ENCODE data around the gene HOXB2.
A peak's percentile ranks its signal among the peaks of the same experiment; 100 is the strongest.
"Not testable (repeated sequence)": the region's sequence is repeated elsewhere in the genome, so short reads cannot be mapped to it uniquely, and the experiment has no call there.

The HOXB2 gene

GRCh38 chr17:48535793-48536559 is 8.9 kb downstream of the HOXB2 start:
- H3K79me2 ChIP-seq (ENCODE audit: control insufficient read depth, insufficient read depth, low read length, poor library complexity); H3K9ac ChIP-seq (ENCODE audit: low read length); H2AFZ ChIP-seq (ENCODE audit: insufficient read depth, low read length, poor library complexity); H3K14ac ChIP-seq (ENCODE audit: low read length); H3K27ac ChIP-seq (ENCODE audit: low read depth, low read length); H3K23ac ChIP-seq (ENCODE audit: low read length); H2AK5ac ChIP-seq (ENCODE audit: low read length); H3K4me1 ChIP-seq (ENCODE audit: control insufficient read depth in 1 of 2, insufficient read depth in 2 of 2, low read length in 2 of 2); H3K9me3 ChIP-seq (ENCODE audit: insufficient read depth, low read depth, low read length); H3K27me3 ChIP-seq (ENCODE audit: insufficient read depth, low read length); H3K4me3 ChIP-seq (ENCODE audit: low read depth, low read length); H4K91ac ChIP-seq (ENCODE audit: low read depth, low read length); H4K12ac ChIP-seq (ENCODE audit: low read depth, low read length); H3K18ac ChIP-seq (ENCODE audit: low read length); H3K79me1 ChIP-seq (ENCODE audit: low read length); H2BK5ac ChIP-seq (ENCODE audit: low read depth, low read length, poor library complexity); H2BK120ac ChIP-seq (ENCODE audit: insufficient read depth, low read length, poor library complexity); H3K4ac ChIP-seq (ENCODE audit: low read depth, low read length); H3K36me3 ChIP-seq (ENCODE audit: control insufficient read depth in 1 of 2, insufficient read depth in 2 of 2, low read length in 2 of 2); DNase-seq; H4K8ac ChIP-seq (ENCODE audit: low read depth, low read length); H3K4me2 ChIP-seq (ENCODE audit: low read length): not testable (repeated sequence)
- no CpG with 5 or more reads among the region's 9 CpGs for WGBS (ENCODE audit: extremely low coverage, insufficient coverage, insufficient read length)
- H2BK12ac ChIP-seq (ENCODE audit: low read length) = peak overlapping the region; percentile 43

GRCh38 chr17:48532261-48532660 is 12.6 kb downstream of the HOXB2 start:
- H2BK5ac ChIP-seq (ENCODE audit: low read depth, low read length, poor library complexity) = no peak overlapping the region
- H4K12ac ChIP-seq (ENCODE audit: low read depth, low read length) = no peak overlapping the region
- H3K79me2 ChIP-seq (ENCODE audit: control insufficient read depth, insufficient read depth, low read length, poor library complexity) = no peaks in the 10 kb centered on the region
- no peaks in the 10 kb centered on the region for H3K36me3 ChIP-seq (ENCODE audit: control insufficient read depth in 1 of 2, insufficient read depth in 2 of 2, low read length in 2 of 2)
- no peak overlapping the region for H3K14ac ChIP-seq (ENCODE audit: low read length)
- H3K23ac ChIP-seq (ENCODE audit: low read length) = no peak overlapping the region
- H2AK5ac ChIP-seq (ENCODE audit: low read length) = no peak overlapping the region
- peak overlapping the region; percentile 14 for H2BK120ac ChIP-seq (ENCODE audit: insufficient read depth, low read length, poor library complexity)
- no peak overlapping the region for H3K4ac ChIP-seq (ENCODE audit: low read depth, low read length)
- no peaks in the 10 kb centered on the region for H3K27me3 ChIP-seq (ENCODE audit: insufficient read depth, low read length)
- no peak overlapping the region for H2AFZ ChIP-seq (ENCODE audit: insufficient read depth, low read length, poor library complexity)
- no peak overlapping the region for H3K18ac ChIP-seq (ENCODE audit: low read length)
- H3K4me3 ChIP-seq (ENCODE audit: low read depth, low read length) = no peak overlapping the region
- H3K79me1 ChIP-seq (ENCODE audit: low read length) = peaks cover 25% of the 10 kb centered on the region
- H2BK12ac ChIP-seq (ENCODE audit: low read length) = peak overlapping the region; percentile 54
- no CpG with 5 or more reads among the region's 8 CpGs for WGBS (ENCODE audit: extremely low coverage, insufficient coverage, insufficient read length)
- H4K91ac ChIP-seq (ENCODE audit: low read depth, low read length) = no peak overlapping the region
- H3K27ac ChIP-seq (ENCODE audit: low read depth, low read length) = no peak overlapping the region
- H3K4me1 ChIP-seq (ENCODE audit: control insufficient read depth in 1 of 2, insufficient read depth in 2 of 2, low read length in 2 of 2) = peaks cover 25 to 31% of the 10 kb centered on the region in 2 experiments
- H3K4me2 ChIP-seq (ENCODE audit: low read length) = no peak overlapping the region
- no peak for DNase-seq
- H4K8ac ChIP-seq (ENCODE audit: low read depth, low read length) = no peak overlapping the region
- H3K9ac ChIP-seq (ENCODE audit: low read length) = no peak overlapping the region
- H3K9me3 ChIP-seq (ENCODE audit: insufficient read depth, low read depth, low read length) = no peaks in the 10 kb centered on the region

- Histone ChIP-seq H3K79me1 (ENCODE audit: low read length) (peaks cover 30% of the 10 kb centered on the region), H3K79me2 (ENCODE audit: control insufficient read depth, insufficient read depth, low read length, poor library complexity) (no peaks in the 10 kb centered on the region), H3K4me1 (ENCODE audit: control insufficient read depth in 1 of 2, insufficient read depth in 2 of 2, low read length in 2 of 2) (peaks cover 28 to 36% of the 10 kb centered on the region in 2 experiments), H3K9ac (ENCODE audit: low read length) (no peak within 1 kb of the TSS), H2BK120ac (ENCODE audit: insufficient read depth, low read length, poor library complexity) (peak within 1 kb of the TSS; percentile 87), H4K8ac (ENCODE audit: low read depth, low read length) (peak within 1 kb of the TSS; percentile 5), H4K12ac (ENCODE audit: low read depth, low read length) (no peak within 1 kb of the TSS), H2BK12ac (ENCODE audit: low read length) (peak within 1 kb of the TSS; percentile 81), H3K4me2 (ENCODE audit: low read length) (no peak within 1 kb of the TSS), H3K14ac (ENCODE audit: low read length) (peak within 1 kb of the TSS; percentile 17), H3K4ac (ENCODE audit: low read depth, low read length) (no peak within 1 kb of the TSS), H3K4me3 (ENCODE audit: low read depth, low read length) (no peak within 1 kb of the TSS), H2AK5ac (ENCODE audit: low read length) (peak within 1 kb of the TSS; percentile 70), H3K23ac (ENCODE audit: low read length) (no peak within 1 kb of the TSS), H3K9me3 (ENCODE audit: insufficient read depth, low read depth, low read length) (no peaks in the 10 kb centered on the region), H4K91ac (ENCODE audit: low read depth, low read length) (peak within 1 kb of the TSS; percentile 90), H3K36me3 (ENCODE audit: control insufficient read depth in 1 of 2, insufficient read depth in 2 of 2, low read length in 2 of 2) (no peaks in the 10 kb centered on the region), H2BK5ac (ENCODE audit: low read depth, low read length, poor library complexity) (peak within 1 kb of the TSS; percentile 55), H3K18ac (ENCODE audit: low read length) (peak within 1 kb of the TSS; percentile 67), H2AFZ (ENCODE audit: insufficient read depth, low read length, poor library complexity) (no peak within 1 kb of the TSS), H3K27me3 (ENCODE audit: insufficient read depth, low read length) (no peaks in the 10 kb centered on the region), H3K27ac (ENCODE audit: low read depth, low read length) (peak within 1 kb of the TSS; percentile 79)
- WGBS (ENCODE audit: extremely low coverage, insufficient coverage, insufficient read length) = no CpG with 5 or more reads among the region's 15 CpGs
- DNase-seq = no peak
Observed at GRCh38 chr17:48530887-48531272, 14.0 kb downstream of the HOXB2 start, which contains the start of gene HOXB1. Gene HOXB1, minus strand, starts transcription at chr17:48531011. Its CDS starts 107 bp downstream, at chr17:48530904.

- Histone ChIP-seq H3K4me1 (ENCODE audit: control insufficient read depth in 1 of 2, insufficient read depth in 2 of 2, low read length in 2 of 2) (peaks cover 28 to 36% of the 10 kb centered on the region in 2 experiments), H3K18ac (ENCODE audit: low read length) (no peak overlapping the region), H3K27me3 (ENCODE audit: insufficient read depth, low read length) (no peaks in the 10 kb centered on the region), H2BK12ac (ENCODE audit: low read length) (peak overlapping the region; percentile 81), H3K4me3 (ENCODE audit: low read depth, low read length) (no peak overlapping the region), H3K27ac (ENCODE audit: low read depth, low read length) (peak overlapping the region; percentile 79), H2AK5ac (ENCODE audit: low read length) (peak overlapping the region; percentile 47), H4K12ac (ENCODE audit: low read depth, low read length) (no peak overlapping the region), H3K4me2 (ENCODE audit: low read length) (no peak overlapping the region), H3K4ac (ENCODE audit: low read depth, low read length) (no peak overlapping the region), H3K9ac (ENCODE audit: low read length) (no peak overlapping the region), H3K23ac (ENCODE audit: low read length) (no peak overlapping the region), H3K9me3 (ENCODE audit: insufficient read depth, low read depth, low read length) (no peaks in the 10 kb centered on the region), H3K36me3 (ENCODE audit: control insufficient read depth in 1 of 2, insufficient read depth in 2 of 2, low read length in 2 of 2) (no peaks in the 10 kb centered on the region), H3K14ac (ENCODE audit: low read length) (peak overlapping the region; percentile 17), H3K79me2 (ENCODE audit: control insufficient read depth, insufficient read depth, low read length, poor library complexity) (no peaks in the 10 kb centered on the region), H4K91ac (ENCODE audit: low read depth, low read length) (peak overlapping the region; percentile 90), H2AFZ (ENCODE audit: insufficient read depth, low read length, poor library complexity) (no peak overlapping the region), H2BK120ac (ENCODE audit: insufficient read depth, low read length, poor library complexity) (no peak overlapping the region), H4K8ac (ENCODE audit: low read depth, low read length) (peak overlapping the region; percentile 5), H3K79me1 (ENCODE audit: low read length) (peaks cover 30% of the 10 kb centered on the region), H2BK5ac (ENCODE audit: low read depth, low read length, poor library complexity) (no peak overlapping the region)
- WGBS (ENCODE audit: extremely low coverage, insufficient coverage, insufficient read length) = no CpG with 5 or more reads among the region's 37 CpGs
- DNase-seq = no peak
Observed at GRCh38 chr17:48530208-48530886, 14.6 kb downstream of the HOXB2 start.

All from trophoblast cell (in vitro differentiated cells and primary cell).